HepG2 (cell line): ENCODE results near the gene ASL. TPM values are rescaled to one million over a fixed set of nuclear protein-coding genes. Genes with fewer than 3 reads are reported as not detected.

Experiments used
- ATAC-seq: fragments of 200-7000 bp; cut with Tn5 transposase; 3 replicates; pipeline ENCODE4 v1.9.1; 2020; ENCODE audit warnings: mild to moderate bottlenecking, moderate library complexity
- BruUV-seq: library from RNA; stranded (reverse); fragments of 400-500 nt; replicated peaks from 2 replicates; lab custom pipeline; 2021; lab: Mats Ljungman, UMichigan
- CTCF ChIA-PET: fragments of 300-600 bp; formaldehyde crosslinking; extraction: SDS; loops from one replicate; lab custom pipeline; 2021; ENCODE audit warnings: low total read pairs, inconsistent platforms, low intra/inter-chr PET ratio; lab: Yijun Ruan, JAX
- POLR2A ChIA-PET: fragments of 350-600 bp; sonication (Branson Sonifier 250); formaldehyde crosslinking; loops from one replicate; lab custom pipeline; 2020; ENCODE audit warnings: antibody characterized with exemption, inconsistent platforms; lab: Yijun Ruan, JAX
- DNase-seq: peaks from one replicate; pipeline ENCODE4 v3.0.0-alpha.2; 2015; ENCODE audit warnings: low spot score
- FAIRE-seq: peaks from 3 replicates; lab custom pipeline; 2011; peaks lifted over from hg19 to GRCh38; lab: Jason Lieb, UNC
- H2AFZ ChIP-seq: one replicate; pipeline ENCODE4 v1.6.1; 2011; ENCODE audit warnings: low read length, inconsistent platforms
- H3K27ac ChIP-seq: fragments of 300-600 bp; 3 replicates; pipeline ENCODE4 v1.8.0; 2011; ENCODE audit warnings: mixed run types, mild to moderate bottlenecking, mixed read lengths, low read length, inconsistent platforms; ENCODE audit not compliant: insufficient read depth; ENCODE audit errors: extremely low read length
- H3K27me3 ChIP-seq, 2 experiments: fragments of 200-600 bp in 1 of 2; 2 replicates in 1 of 2; 3 replicates in 1 of 2; pipeline versions ENCODE4 v1.6.0 to v1.8.0; 2011; ENCODE audit warnings: low read length in 2 of 2, mild to moderate bottlenecking in 2 of 2, moderate library complexity in 2 of 2, inconsistent platforms in 1 of 2; ENCODE audit not compliant: insufficient read depth in 2 of 2, control insufficient read depth in 1 of 2
- H3K36me3 ChIP-seq, 2 experiments: fragments of 200-600 bp in 1 of 2; replicated peaks in 1 of 2; 2 replicates in 1 of 2; 3 replicates in 1 of 2; pipeline versions ENCODE4 v1.5.1 to v1.8.0; 2011; ENCODE audit warnings: low read length in 2 of 2, inconsistent platforms in 1 of 2; ENCODE audit not compliant: insufficient read depth in 2 of 2, control insufficient read depth in 1 of 2
- H3K4me1 ChIP-seq: 2 replicates; pipeline ENCODE4 v1.5.1; 2012; ENCODE audit warnings: low read length, inconsistent platforms; ENCODE audit not compliant: insufficient read depth
- H3K4me2 ChIP-seq: 2 replicates; pipeline ENCODE4 v1.6.0; 2011; ENCODE audit warnings: low read depth, low read length, inconsistent platforms
- H3K4me3 ChIP-seq, 3 experiments: fragments of 200-600 bp in 1 of 3; sonication (generic), shearing (Covaris generic) in 1 of 3; replicated peaks in 1 of 3; 2 replicates each; pipeline ENCODE4 v1.5.1; 2011 to 2016; ENCODE audit warnings: low read length in 3 of 3, inconsistent platforms in 2 of 3, low read depth in 2 of 3, mild to moderate bottlenecking in 2 of 3, control low read depth in 1 of 3, mixed read lengths in 1 of 3; ENCODE audit not compliant: insufficient read depth in 1 of 3
- H3K79me2 ChIP-seq: one replicate; pipeline ENCODE4 v1.6.1; 2011; ENCODE audit warnings: low read length, inconsistent platforms; ENCODE audit not compliant: insufficient read depth
- H3K9ac ChIP-seq: 2 replicates; pipeline ENCODE4 v1.6.0; 2011; ENCODE audit warnings: mild to moderate bottlenecking, low read depth, low read length, inconsistent platforms; ENCODE audit not compliant: insufficient read depth
- H3K9me3 ChIP-seq: 2 replicates; pipeline ENCODE4 v1.5.1; 2012; ENCODE audit warnings: mild to moderate bottlenecking, low read length
- H4K20me1 ChIP-seq: 2 replicates; pipeline ENCODE4 v1.6.0; 2011; ENCODE audit warnings: inconsistent platforms, mild to moderate bottlenecking, low read length, moderate library complexity; ENCODE audit not compliant: insufficient read depth
- CBFB ChIP-seq: sonication (generic); formaldehyde crosslinking; IDR thresholded peaks from 2 replicates; pipeline ENCODE4 v1.4.0; 2020; ENCODE audit warnings: missing genetic modification reagents
- DMTF1 ChIP-seq: sonication (generic); formaldehyde crosslinking; IDR thresholded peaks from 2 replicates; pipeline ENCODE4 v1.4.0; 2020; ENCODE audit warnings: mild to moderate bottlenecking, missing genetic modification reagents
- GPBP1L1 ChIP-seq: sonication (generic); formaldehyde crosslinking; IDR thresholded peaks from 2 replicates; pipeline ENCODE4 v1.5.0; 2020; ENCODE audit warnings: mild to moderate bottlenecking, missing genetic modification reagents
- GRHL1 ChIP-seq: sonication (generic); formaldehyde crosslinking; conservative IDR thresholded peaks from 2 replicates; pipeline ENCODE4 v1.8.0; 2022; ENCODE audit warnings: missing genetic modification reagents
- KLF6 ChIP-seq: IDR thresholded peaks from 2 replicates; pipeline ENCODE4 v1.8.0; 2016; ENCODE audit warnings: missing biosample characterization, missing genetic modification reagents
- PAF1 ChIP-seq: IDR thresholded peaks from 2 replicates; pipeline ENCODE4 v1.6.1; 2016; ENCODE audit warnings: missing genetic modification reagents, missing compliant biosample characterization
- SNAPC5 ChIP-seq: sonication (generic); formaldehyde crosslinking; IDR thresholded peaks from 2 replicates; pipeline ENCODE4 v1.8.1; 2023; ENCODE audit warnings: mild to moderate bottlenecking, missing genetic modification reagents, borderline replicate concordance
- SRSF1 ChIP-seq: fragments of 200-400 bp; formaldehyde crosslinking; optimal IDR thresholded peaks from 2 replicates; pipeline ENCODE3; 2017; ENCODE audit warnings: mild to moderate bottlenecking, low read depth, low read length, moderate library complexity
- ZNF547 ChIP-seq: sonication (generic); formaldehyde crosslinking; IDR thresholded peaks from 2 replicates; pipeline ENCODE4 v1.5.1; 2020; ENCODE audit warnings: mild to moderate bottlenecking, missing genetic modification reagents
- ZNF737 ChIP-seq: sonication (generic); formaldehyde crosslinking; IDR thresholded peaks from 2 replicates; pipeline ENCODE4 v1.5.0; 2020; ENCODE audit warnings: missing genetic modification reagents, mild to moderate bottlenecking, borderline replicate concordance
- WGBS: methylation state at CpG from one replicate; pipeline ENCODE4 v1.1.6; 2017; ENCODE audit warnings: low lambda C conversion rate; 5-methylcytosine and 5-hydroxymethylcytosine counted together
- in situ Hi-C: cut with HindIII; loops from 2 replicates; pipeline ENCODE4 v1.10.0; 2017; ENCODE audit warnings: low pct_unique_long_range_greater_than_20kb; ENCODE audit not compliant: extremely low pct_ligation_motif_present
- intact Hi-C: fragments of 100-400 bp; cut with micrococcal nuclease; formaldehyde crosslinking; loops from one replicate; pipeline ENCODE4 v1.10.0; 2022; ENCODE audit not compliant: unreplicated experiment
- polyA plus RNA-seq, 8 experiments: library from polyadenylated mRNA; depleted of rRNA in 3 of 8; stranded (reverse) in 7 of 8; unstranded in 1 of 8; fragments of >200 nt; fragmentation: Illumina TruSeq in 4 of 8; extraction: Trizol in 4 of 8; gene quantifications; 2 replicates each; pipeline versions ENCODE4 v1.2.1 to v1.2.3, GENCODE V29; 2011 to 2016; ENCODE audit warnings: low read depth in 4 of 8, missing spikeins in 1 of 8, mixed read lengths in 1 of 8; ENCODE audit not compliant: insufficient read depth in 1 of 8
- total RNA-seq, 5 experiments: library from RNA; depleted of rRNA; stranded (reverse); fragments of >200 nt; fragmentation: Illumina TruSeq; extraction: Trizol; gene quantifications; 2 replicates each; pipeline ENCODE4 v1.2.3, GENCODE V29; 2016; ENCODE audit warnings: low read depth in 1 of 5
- TF ChIP-seq, protein P1 (sequence below): sonication (generic); formaldehyde crosslinking; IDR thresholded peaks from 2 replicates; pipeline ENCODE4 v1.8.0; 2022; ENCODE audit warnings: mild to moderate bottlenecking, missing genetic modification reagents

The ASL gene
- total and polyA plus RNA-seq, 2 of the 13 experiments (the other 11 are each of a cell fraction or from before 2014, with no cell fraction given), result 71.4 to 96.5 TPM

DNA sequence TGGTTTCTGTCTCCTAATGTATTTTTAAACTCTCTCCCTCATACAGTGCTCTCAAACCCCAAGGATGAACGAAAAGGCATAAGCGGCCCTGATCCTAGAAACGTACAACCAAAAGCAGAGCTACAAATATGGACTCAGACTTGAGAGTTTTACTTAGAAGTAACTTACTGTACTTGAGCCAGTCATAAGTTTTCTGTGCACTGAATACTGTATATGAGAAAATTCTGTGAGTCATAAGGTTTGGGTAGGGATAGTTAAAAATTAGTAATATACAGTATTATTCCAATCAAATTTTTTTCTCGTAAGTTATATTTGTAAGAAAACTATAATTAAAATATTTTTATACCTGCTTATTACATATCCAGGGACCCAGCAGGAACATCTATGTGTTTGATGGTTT lies 5.9 kb upstream of the ASL start:
- Histone ChIP-seq H3K4me3 (no peak overlapping the region), H3K27me3 (peaks cover 0 to 7% of the 10 kb centered on the region in 2 experiments; a peak in 2 of 5 replicates), H3K4me2 (no peak overlapping the region), H3K79me2 (no peaks in the 10 kb centered on the region), H2AFZ (no peak overlapping the region), H3K36me3 (no peaks in the 10 kb centered on the region), H3K9ac (no peak overlapping the region), H4K20me1 (no peaks in the 10 kb centered on the region), H3K9me3 (no peaks in the 10 kb centered on the region), H3K27ac (no peak overlapping the region), H3K4me1 (peaks cover 11% of the 10 kb centered on the region; the same call in 1 of the 2 replicates)
- DNase-seq (no peak), FAIRE-seq (no peak), ATAC-seq (no peak)
- intact Hi-C loops (no loop called here), in situ Hi-C loops (no loop called here)
- CTCF ChIA-PET, result no interaction called here
- POLR2A ChIA-PET, result no interaction called here
- 68% methylated on average over 4 of the region's 4 CpGs for WGBS
- TF ChIP-seq, protein P1, sequence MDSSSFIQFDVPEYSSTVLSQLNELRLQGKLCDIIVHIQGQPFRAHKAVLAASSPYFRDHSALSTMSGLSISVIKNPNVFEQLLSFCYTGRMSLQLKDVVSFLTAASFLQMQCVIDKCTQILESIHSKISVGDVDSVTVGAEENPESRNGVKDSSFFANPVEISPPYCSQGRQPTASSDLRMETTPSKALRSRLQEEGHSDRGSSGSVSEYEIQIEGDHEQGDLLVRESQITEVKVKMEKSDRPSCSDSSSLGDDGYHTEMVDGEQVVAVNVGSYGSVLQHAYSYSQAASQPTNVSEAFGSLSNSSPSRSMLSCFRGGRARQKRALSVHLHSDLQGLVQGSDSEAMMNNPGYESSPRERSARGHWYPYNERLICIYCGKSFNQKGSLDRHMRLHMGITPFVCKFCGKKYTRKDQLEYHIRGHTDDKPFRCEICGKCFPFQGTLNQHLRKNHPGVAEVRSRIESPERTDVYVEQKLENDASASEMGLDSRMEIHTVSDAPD, result no peak
- BruUV-seq, result no TSS peak

DNA sequence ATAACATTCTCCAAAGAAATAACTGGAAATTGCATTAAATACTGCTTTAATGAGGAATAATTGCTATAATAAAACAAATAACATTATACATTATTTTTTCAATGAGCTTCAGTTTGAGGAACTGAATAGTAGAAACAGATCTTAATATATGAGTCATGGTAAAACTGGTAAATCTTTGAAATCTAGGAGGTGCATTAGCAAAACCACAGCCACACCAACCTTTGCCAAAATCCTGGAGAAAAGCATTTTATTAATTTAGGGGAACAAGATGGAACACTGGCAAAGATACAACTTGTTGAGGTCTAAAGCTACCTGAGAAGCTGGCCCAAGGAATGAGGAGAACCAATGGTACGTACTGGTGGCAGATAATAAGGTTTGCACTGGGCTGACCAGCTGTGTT lies 5.4 kb upstream of the ASL start:
- no peak for ATAC-seq
- in situ Hi-C loops, result no loop called here
- no peak overlapping the region for H2AFZ ChIP-seq
- TF ChIP-seq KLF6 (no peak), PAF1 (CRISPR knock-in tag) (no peak), SRSF1 (no peak), CBFB (CRISPR knock-in tag) (no peak), ZNF737 (CRISPR knock-in tag) (no peak), DMTF1 (CRISPR knock-in tag) (no peak), ZNF547 (CRISPR knock-in tag) (no peak), GRHL1 (CRISPR knock-in tag) (no peak), SNAPC5 (no peak), GPBP1L1 (CRISPR knock-in tag) (no peak)

More for the DNA sequence above, 5.4 kb upstream of the ASL start:
- Histone ChIP-seq H3K27ac (no peak overlapping the region), H3K9me3 (no peaks in the 10 kb centered on the region), H3K9ac (no peak overlapping the region), H3K4me2 (no peak overlapping the region), H3K27me3 (peaks cover 0 to 7% of the 10 kb centered on the region in 2 experiments; a peak in 2 of 5 replicates), H3K79me2 (no peaks in the 10 kb centered on the region), H4K20me1 (no peaks in the 10 kb centered on the region), H3K36me3 (no peaks in the 10 kb centered on the region), H3K4me3 (no peak overlapping the region), H3K4me1 (peaks cover 11% of the 10 kb centered on the region; the same call in 1 of the 2 replicates)
- DNase-seq (no peak), FAIRE-seq (no peak)
- 57% methylated on average over 1 of the region's 1 CpG for WGBS
- intact Hi-C loops, result no loop called here
- POLR2A ChIA-PET, result no interaction called here
- no TSS peak for BruUV-seq
- CTCF ChIA-PET, result no interaction called here
